ENCODE results near the gene MINAR1. TPM values are rescaled to one million over a fixed set of nuclear protein-coding genes. Genes with fewer than 3 reads are reported as not detected.
"Not testable (repeated sequence)": the region's sequence is repeated elsewhere in the genome, so short reads cannot be mapped to it uniquely, and the experiment has no call there.

The MINAR1 gene
- total RNA-seq, 4 donors from 2014 or later: 0.16 to 2.2 (median 0.34) TPM

- no peak overlapping the region for H3K4me3 ChIP-seq
- H3K27ac ChIP-seq: no peak overlapping the region
- no peak for ATAC-seq
- WGBS, 2 donors (ENCODE audit: low coverage in 1 of 2): 52 to 75% methylated on average over 6 to 7 of the region's 9 CpGs
- H3K9me3 ChIP-seq: no peaks in the 10 kb centered on the region
- TF ChIP-seq POLR2AphosphoS5 (IDR thresholded peaks at IDR 0.05): no peak
- TF ChIP-seq CTCF (IDR thresholded peaks at IDR 0.05): no peak
- no peak for TF ChIP-seq POLR2A (IDR thresholded peaks at IDR 0.05)
- TF ChIP-seq EP300 (IDR thresholded peaks at IDR 0.05): no peak
- no peaks in the 10 kb centered on the region for H3K4me1 ChIP-seq
- H3K36me3 ChIP-seq: no peaks in the 10 kb centered on the region
- H3K27me3 ChIP-seq: peaks cover 5% of the 10 kb centered on the region
Measured at GRCh38 chr15:79418693-79419279, 13.3 kb upstream of the MINAR1 start.

GRCh38 chr15:79425591-79426295 lies 6.4 kb upstream of the MINAR1 start:
- 73 to 76% methylated on average over 3 to 7 of the region's 10 CpGs for WGBS, 2 donors (ENCODE audit: low coverage in 1 of 2)

GRCh38 chr15:79426899-79427298 lies 5.2 kb upstream of the MINAR1 start:
- WGBS, 2 donors (ENCODE audit: low coverage in 1 of 2): 97 to 100% methylated on average over 2 of the region's 2 CpGs
- not testable (repeated sequence) for H3K9me3 ChIP-seq, H3K27ac ChIP-seq, ATAC-seq, H3K36me3 ChIP-seq, H3K4me3 ChIP-seq
- peaks cover 70% of the 10 kb centered on the region for H3K27me3 ChIP-seq
- peaks cover 0 to 12% (median 7%) of the 10 kb centered on the region in 3 donors for H3K4me1 ChIP-seq

More at GRCh38 chr15:79425591-79426295, 6.4 kb upstream of the MINAR1 start:
- TF ChIP-seq POLR2A (IDR thresholded peaks at IDR 0.05) (no peak), POLR2AphosphoS5 (IDR thresholded peaks at IDR 0.05) (no peak), CTCF (IDR thresholded peaks at IDR 0.05) (no peak), EP300 (IDR thresholded peaks at IDR 0.05) (no peak)
- ATAC-seq: no peak
- Histone ChIP-seq H3K9me3 (no peaks in the 10 kb centered on the region), H3K36me3 (no peaks in the 10 kb centered on the region), H3K4me3 (no peak overlapping the region), H3K27ac (no peak overlapping the region), H3K27me3 (peaks cover 63% of the 10 kb centered on the region), H3K4me1 (peaks cover 0 to under 1% (median 0%) of the 10 kb centered on the region in 3 donors)

- no peak for ATAC-seq
- H3K27ac ChIP-seq: no peak overlapping the region
- no peaks in the 10 kb centered on the region for H3K9me3 ChIP-seq
- H3K4me3 ChIP-seq: no peak overlapping the region
- TF ChIP-seq EP300 (IDR thresholded peaks at IDR 0.05) (no peak), POLR2AphosphoS5 (IDR thresholded peaks at IDR 0.05) (no peak), CTCF (IDR thresholded peaks at IDR 0.05) (no peak), POLR2A (IDR thresholded peaks at IDR 0.05) (no peak)
- no peaks in the 10 kb centered on the region for H3K36me3 ChIP-seq
- H3K27me3 ChIP-seq: peaks cover 81% of the 10 kb centered on the region
- 63 to 67% methylated on average over 5 of the region's 5 CpGs for WGBS, 2 donors (ENCODE audit: low coverage in 1 of 2)
- peaks cover 0 to 23% (median 14%) of the 10 kb centered on the region in 3 donors for H3K4me1 ChIP-seq
Measured at GRCh38 chr15:79427781-79428598, 4.1 kb upstream of the MINAR1 start.

- Histone ChIP-seq H3K36me3 (no peaks in the 10 kb centered on the region), H3K9me3 (no peaks in the 10 kb centered on the region), H3K4me1 (peaks cover 0 to 24% (median 14%) of the 10 kb centered on the region in 3 donors), H3K27ac (no peak overlapping the region), H3K27me3 (peaks cover 90% of the 10 kb centered on the region), H3K4me3 (peak overlapping the region in 1 of 2 donors; percentile 51)
- TF ChIP-seq CTCF (IDR thresholded peaks at IDR 0.05): no peak
- no peak for TF ChIP-seq POLR2AphosphoS5 (IDR thresholded peaks at IDR 0.05)
- TF ChIP-seq POLR2A (IDR thresholded peaks at IDR 0.05): no peak
- no peak for TF ChIP-seq EP300 (IDR thresholded peaks at IDR 0.05)
- ATAC-seq: no peak
- WGBS, 2 donors (ENCODE audit: low coverage in 1 of 2): 20 to 24% methylated on average over 6 to 12 of the region's 14 CpGs
Measured at GRCh38 chr15:79430901-79431635, 1.1 kb upstream of the MINAR1 start.

Measured in gastroesophageal sphincter (tissue), 4 donors.